ENCODE data around the gene ALDH1A3.

The ALDH1A3 gene

DNA sequence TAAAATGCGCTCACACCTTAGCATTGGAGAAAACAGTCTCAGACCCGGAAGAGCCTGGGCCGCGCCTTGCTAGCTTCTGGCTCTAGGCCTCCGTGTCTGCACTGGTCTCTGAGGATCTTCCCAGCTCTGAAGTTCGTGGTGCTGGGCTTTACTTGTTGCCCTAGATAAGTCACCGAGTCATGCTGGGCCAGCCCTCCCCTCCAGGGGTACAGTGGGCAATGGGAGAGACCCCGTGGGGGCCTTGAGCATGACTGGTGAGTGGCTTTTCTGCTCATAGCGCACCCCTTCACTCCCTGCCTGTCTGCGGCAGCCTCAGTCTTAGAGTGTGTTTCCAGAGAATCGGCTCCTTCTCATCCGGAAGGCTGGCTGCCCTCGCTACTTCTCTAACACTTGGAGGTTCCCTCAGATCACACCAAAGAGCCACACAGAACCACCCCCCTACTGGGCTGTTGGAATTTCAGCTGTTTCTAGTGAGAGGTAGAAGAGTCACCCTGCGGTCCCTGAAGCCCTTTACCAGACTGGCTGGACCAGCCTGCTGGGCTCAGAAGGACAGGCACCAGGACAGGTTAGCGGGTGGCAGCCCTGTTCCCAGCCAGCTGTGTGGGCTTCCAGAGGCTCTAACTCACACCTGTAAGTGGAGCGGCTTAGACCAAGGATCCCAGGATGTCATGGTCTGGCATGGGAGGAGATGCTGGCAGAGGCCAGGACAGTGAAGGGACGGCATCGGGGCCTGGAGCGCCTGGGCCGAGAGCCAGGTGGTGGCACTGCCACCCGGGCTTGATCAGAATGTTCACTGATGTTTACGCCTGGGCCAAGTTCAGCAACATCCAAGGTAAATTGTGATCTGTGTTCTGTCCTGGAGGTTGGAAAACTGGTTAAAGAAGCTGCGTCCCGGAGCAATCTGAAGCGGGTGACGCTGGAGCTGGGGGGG, 17.9 kb downstream of the ALDH1A3 start:
- TF ChIP-seq CTCF (conservative IDR thresholded peaks at IDR 0.05; ENCODE audit: low read depth, low read length), result no peak
- no peak for DNase-seq (ENCODE audit: low read depth)
- H3K4me3 ChIP-seq (ENCODE audit: low read depth, low read length), result no peak overlapping the region

DNA sequence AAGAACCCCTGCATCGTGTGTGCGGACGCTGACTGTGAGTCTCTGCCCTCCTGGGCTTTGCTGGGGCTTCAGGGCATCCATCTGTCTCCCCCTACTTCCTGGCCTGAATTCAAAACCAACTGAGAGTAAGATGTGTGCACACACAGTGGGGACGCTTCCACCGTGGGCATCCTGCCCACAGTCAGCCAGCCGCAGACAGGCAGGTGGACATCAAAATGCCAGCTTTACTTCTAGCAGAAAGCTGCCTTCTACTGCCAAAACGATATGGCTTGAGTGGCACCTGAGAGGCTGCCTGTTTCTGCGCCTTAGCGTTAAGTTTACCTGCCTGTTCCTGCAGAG, 18.5 kb downstream of the ALDH1A3 start:
- no peak for DNase-seq (ENCODE audit: low read depth)
- no peak for TF ChIP-seq CTCF (conservative IDR thresholded peaks at IDR 0.05; ENCODE audit: low read depth, low read length)

DNA sequence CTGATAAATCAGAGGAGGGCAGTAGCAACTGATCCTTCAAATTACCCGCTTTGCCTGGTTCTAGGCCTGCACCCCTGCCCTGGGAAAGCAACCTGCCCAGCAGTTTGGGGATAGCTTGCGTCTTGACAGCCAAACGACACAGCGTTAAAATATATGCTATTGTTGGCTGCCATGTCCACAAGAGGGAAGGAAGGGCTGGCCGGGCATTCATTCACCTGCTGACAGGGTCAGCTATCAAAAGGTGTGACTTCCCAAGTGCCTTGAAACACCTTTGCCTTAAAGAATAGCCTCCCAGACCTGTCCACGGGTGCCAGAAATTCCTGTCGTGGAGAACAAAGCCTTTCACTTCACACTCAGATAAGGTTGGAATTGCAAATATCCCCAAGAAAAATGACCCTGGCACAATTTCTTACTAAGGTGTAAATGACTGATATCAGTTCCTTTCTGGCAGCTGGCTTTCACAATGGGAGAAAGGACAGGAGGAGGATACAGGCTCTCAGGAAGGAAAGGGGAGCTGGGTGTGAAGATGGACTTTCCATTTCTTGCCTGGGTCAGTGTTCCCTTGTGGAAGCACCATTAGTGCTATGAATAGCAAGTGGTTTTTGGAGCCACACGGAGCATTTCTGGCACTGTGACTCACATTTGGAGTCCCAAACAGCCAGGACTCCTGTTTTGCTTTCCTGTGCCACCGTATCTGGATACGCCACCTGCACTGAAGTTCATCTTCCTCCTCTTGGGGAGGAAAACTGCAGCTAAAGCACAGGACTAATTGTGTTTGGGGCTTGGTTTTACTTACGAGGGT, 19.2 kb downstream of the ALDH1A3 start:
- no peak for TF ChIP-seq CTCF (conservative IDR thresholded peaks at IDR 0.05; ENCODE audit: low read depth, low read length)
- DNase-seq (ENCODE audit: low read depth), result no peak

More for the DNA sequence above, 18.5 kb downstream of the ALDH1A3 start:
- H3K4me3 ChIP-seq (ENCODE audit: low read depth, low read length), result no peak overlapping the region

DNA sequence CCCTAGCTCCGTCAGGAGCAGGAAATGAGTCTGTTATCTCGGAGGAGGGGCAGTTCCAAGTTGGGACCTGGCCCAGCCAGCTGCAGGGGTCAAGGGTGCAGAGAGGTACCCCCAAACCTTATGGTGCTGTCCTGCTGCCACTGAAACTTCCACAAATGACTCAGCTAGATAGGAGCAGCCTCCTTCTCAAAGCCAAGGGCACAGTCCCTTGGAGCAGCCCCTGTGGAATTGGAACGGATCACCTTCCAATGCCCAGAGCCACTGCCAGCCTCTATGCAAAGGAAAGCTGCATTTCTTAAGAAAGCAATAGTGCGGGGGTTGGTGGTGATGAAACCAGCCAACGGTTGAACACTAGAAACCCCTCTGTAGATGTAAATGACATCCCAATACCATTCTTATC, 20.0 kb downstream of the ALDH1A3 start:
- no peak overlapping the region for H3K4me3 ChIP-seq (ENCODE audit: low read depth, low read length)
- no peak for DNase-seq (ENCODE audit: low read depth)
- TF ChIP-seq CTCF (conservative IDR thresholded peaks at IDR 0.05; ENCODE audit: low read depth, low read length), result no peak

More for the DNA sequence above, 19.2 kb downstream of the ALDH1A3 start:
- H3K4me3 ChIP-seq (ENCODE audit: low read depth, low read length), result no peak overlapping the region

DNA sequence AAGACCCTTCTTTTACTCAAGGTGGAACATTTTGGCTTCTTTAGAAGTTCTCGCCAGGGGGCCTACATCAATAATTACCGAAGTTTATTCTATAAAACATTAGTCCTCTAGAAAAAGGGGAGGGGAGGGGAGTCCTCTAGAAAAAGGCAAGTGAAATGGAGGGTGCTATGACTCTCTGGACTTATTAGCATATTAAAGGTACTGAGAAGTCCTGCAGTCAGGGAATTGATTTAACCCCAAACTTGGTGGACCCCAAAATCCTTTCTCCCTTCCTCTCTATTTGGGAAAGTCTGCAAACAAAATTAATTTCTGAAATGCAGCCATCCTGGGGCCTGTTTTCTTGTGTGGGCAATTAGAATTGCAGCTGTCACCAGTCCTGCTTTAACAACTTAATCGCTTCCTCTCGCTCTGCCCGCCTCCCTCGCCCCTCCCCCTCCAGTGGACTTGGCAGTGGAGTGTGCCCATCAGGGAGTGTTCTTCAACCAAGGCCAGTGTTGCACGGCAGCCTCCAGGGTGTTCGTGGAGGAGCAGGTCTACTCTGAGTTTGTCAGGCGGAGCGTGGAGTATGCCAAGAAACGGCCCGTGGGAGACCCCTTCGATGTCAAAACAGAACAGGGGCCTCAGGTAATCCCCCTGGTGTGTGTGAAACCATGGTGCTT, 20.6 kb downstream of the ALDH1A3 start:
- no peak for DNase-seq (ENCODE audit: low read depth)
- no peak for TF ChIP-seq CTCF (conservative IDR thresholded peaks at IDR 0.05; ENCODE audit: low read depth, low read length)
- no peak overlapping the region for H3K4me3 ChIP-seq (ENCODE audit: low read depth, low read length)

DNA sequence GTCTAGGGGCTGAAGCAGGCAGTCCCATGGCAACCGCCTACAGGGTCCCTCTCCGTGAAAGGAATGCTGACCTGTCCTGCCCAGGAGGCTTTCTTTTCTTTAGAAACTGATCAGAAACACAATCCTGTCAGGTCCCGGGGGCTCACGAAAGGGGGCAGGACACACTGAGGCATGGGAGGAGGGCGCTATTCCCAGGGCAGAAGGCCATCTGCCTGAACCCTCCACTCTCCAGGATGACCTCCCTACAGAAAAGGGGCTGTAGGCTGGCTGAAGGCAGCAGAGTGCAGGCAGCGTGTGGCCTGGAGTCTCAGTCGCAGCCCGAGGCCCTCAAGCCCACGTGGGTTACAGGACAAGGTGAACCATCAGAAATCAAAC, 21.2 kb downstream of the ALDH1A3 start:
- no peak for TF ChIP-seq CTCF (conservative IDR thresholded peaks at IDR 0.05; ENCODE audit: low read depth, low read length)
- H3K4me3 ChIP-seq (ENCODE audit: low read depth, low read length), result no peak overlapping the region

More for the DNA sequence above, 21.2 kb downstream of the ALDH1A3 start:
- no peak for DNase-seq (ENCODE audit: low read depth)

Data from choroid plexus epithelial cell (primary cell).